Ascending aorta (tissue), 2 donors: Measurements from ENCODE around the gene PAFAH1B1. TPM values are rescaled to one million over a fixed set of nuclear protein-coding genes. Genes with fewer than 3 reads are reported as not detected.

Experiments
- DNase-seq, 2 donors: peaks; one replicate each; pipeline ENCODE4 v3.0.0-alpha.2; 2019; ENCODE audit warnings: low spot score in 2 of 2
- H3K27ac ChIP-seq, 2 donors: fragments of 200-600 bp; sonication (generic); one replicate each; pipeline ENCODE4 v1.5.1; 2016 to 2017; ENCODE audit warnings: mild to moderate bottlenecking in 1 of 2
- H3K27me3 ChIP-seq: fragments of 200-600 bp; sonication (generic); one replicate; pipeline ENCODE4 v1.5.1; 2017
- H3K36me3 ChIP-seq, 2 donors: fragments of 200-600 bp; sonication (generic); one replicate each; pipeline ENCODE4 v1.5.1; 2016
- H3K4me1 ChIP-seq, 2 donors: fragments of 200-600 bp; sonication (generic); one replicate each; pipeline ENCODE4 v1.5.1; 2016 to 2017; ENCODE audit warnings: mild to moderate bottlenecking in 1 of 2
- H3K4me3 ChIP-seq, 2 donors: fragments of 200-600 bp; sonication (generic); one replicate each; pipeline ENCODE4 v1.5.1; 2016 to 2017; ENCODE audit warnings: mild to moderate bottlenecking in 1 of 2
- H3K9me3 ChIP-seq, 2 donors: fragments of 200-600 bp; sonication (generic); one replicate each; pipeline ENCODE4 v1.5.1; 2016
- intact Hi-C: fragments of 100-400 bp; cut with DNase I; formaldehyde crosslinking; loops from one replicate; pipeline ENCODE4 v1.15.1; 2023
- total RNA-seq: library from RNA; depleted of rRNA; stranded (reverse); fragments of >200 nt; gene quantifications from one replicate; pipeline ENCODE4 v1.1.0, GENCODE V29; 2016
- TF ChIP-seq, protein P1 (sequence below), 3 experiments: fragments of 200-600 bp in 2 of 3; fragments of 450-650 bp in 1 of 3; sonication (generic) in 2 of 3; IDR thresholded peaks; one replicate each; pipeline ENCODE4 v1.5.1; 2016 to 2019; ENCODE audit warnings: antibody characterized with exemption in 3 of 3, mild to moderate bottlenecking in 1 of 3, moderate library complexity in 1 of 3

PAFAH1B1 gene
- total RNA-seq, 1 donor from 2014 or later: 29.6 TPM

DNA sequence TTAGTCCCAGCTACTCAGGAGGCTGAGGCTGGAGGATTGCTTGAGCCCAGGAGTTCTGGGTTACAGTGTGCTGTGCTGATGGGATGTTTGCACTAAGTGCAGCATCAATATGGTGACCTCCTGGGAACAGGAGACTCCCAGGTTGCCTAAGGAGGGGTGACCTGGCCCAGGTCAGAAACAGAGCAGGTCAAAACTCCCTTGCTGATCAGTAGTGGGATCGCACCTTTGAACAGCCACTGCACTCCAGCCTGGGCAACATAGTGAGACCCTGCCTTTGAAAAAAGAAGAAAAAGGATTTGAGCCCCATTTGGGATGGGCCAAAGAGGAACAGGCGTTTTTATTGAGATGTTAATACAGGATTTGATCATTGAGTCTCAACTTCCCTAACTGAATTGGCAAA is 87.5 kb downstream of the PAFAH1B1 start:
- DNase-seq: peak in 1 of 2 donors; percentile 25
- intact Hi-C loops: no loop called here
- Histone ChIP-seq H3K9me3 (no peaks in the 10 kb centered on the region), H3K27ac (no peak overlapping the region), H3K27me3 (no peaks in the 10 kb centered on the region), H3K4me3 (no peak overlapping the region), H3K36me3 (peaks cover 44 to 60% of the 10 kb centered on the region in 2 donors), H3K4me1 (no peaks in the 10 kb centered on the region)
- TF ChIP-seq, protein P1, sequence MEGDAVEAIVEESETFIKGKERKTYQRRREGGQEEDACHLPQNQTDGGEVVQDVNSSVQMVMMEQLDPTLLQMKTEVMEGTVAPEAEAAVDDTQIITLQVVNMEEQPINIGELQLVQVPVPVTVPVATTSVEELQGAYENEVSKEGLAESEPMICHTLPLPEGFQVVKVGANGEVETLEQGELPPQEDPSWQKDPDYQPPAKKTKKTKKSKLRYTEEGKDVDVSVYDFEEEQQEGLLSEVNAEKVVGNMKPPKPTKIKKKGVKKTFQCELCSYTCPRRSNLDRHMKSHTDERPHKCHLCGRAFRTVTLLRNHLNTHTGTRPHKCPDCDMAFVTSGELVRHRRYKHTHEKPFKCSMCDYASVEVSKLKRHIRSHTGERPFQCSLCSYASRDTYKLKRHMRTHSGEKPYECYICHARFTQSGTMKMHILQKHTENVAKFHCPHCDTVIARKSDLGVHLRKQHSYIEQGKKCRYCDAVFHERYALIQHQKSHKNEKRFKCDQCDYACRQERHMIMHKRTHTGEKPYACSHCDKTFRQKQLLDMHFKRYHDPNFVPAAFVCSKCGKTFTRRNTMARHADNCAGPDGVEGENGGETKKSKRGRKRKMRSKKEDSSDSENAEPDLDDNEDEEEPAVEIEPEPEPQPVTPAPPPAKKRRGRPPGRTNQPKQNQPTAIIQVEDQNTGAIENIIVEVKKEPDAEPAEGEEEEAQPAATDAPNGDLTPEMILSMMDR (IDR thresholded peaks at IDR 0.05): no peak

DNA sequence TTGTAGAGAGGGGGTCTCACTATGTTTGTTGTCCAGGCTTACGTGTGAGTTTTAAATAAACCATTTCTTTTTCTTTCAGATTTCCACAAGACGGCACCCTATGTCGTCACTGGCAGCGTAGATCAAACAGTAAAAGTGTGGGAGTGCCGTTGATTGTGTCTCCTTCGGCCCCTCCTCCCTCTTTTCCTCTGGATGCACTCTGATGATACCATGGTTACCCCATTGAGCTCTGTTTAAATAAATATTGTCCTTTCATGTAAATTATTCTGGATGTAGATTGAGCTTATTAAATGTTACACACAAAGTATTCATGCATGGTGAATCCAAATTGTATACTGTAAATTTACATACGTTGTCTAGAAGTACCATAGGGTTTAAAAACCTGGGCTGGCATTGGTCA is 88.2 kb downstream of the PAFAH1B1 start:
- H3K27me3 ChIP-seq: no peaks in the 10 kb centered on the region
- intact Hi-C loops: no loop called here
- no peaks in the 10 kb centered on the region for H3K9me3 ChIP-seq
- H3K27ac ChIP-seq: no peak overlapping the region
- no peaks in the 10 kb centered on the region for H3K4me1 ChIP-seq
- H3K4me3 ChIP-seq: no peak overlapping the region
- peaks cover 44 to 60% of the 10 kb centered on the region in 2 donors for H3K36me3 ChIP-seq
- no peak for DNase-seq
- TF ChIP-seq, protein P1 (IDR thresholded peaks at IDR 0.05): no peak

DNA sequence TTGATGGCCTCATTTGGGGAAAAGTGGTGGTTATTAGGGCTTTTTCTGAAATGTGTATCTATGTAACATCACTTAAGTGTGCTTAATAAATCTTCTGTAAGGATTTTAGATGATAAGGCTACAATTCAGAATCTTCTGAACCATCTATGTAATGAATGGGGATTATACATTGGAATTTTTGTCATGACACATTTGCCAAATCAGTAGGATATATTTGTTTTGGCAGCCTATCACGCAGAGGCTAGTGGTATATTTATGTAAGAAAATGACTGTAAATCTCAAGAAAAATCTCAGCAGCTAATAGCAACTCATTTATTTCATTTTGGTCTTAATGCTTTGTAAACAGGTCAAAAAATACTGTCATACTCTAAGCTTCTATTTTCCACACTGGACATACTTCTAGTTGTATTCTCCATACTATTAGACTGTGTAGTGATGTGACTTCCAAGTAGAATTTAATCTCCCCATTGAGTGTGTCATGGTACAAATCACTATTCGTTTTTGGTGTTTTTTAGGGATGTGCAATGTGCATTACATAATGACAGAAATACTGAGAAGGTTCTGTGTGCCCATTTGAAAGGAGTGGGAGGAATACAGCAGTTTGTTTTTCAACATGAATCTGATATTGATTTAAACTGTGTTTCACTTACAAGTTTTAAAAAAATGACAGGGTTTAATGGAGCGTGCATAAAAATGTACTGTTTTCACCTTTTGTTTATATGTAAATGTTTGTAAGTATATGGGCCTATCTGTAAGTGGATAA is 88.9 kb downstream of the PAFAH1B1 start:
- intact Hi-C loops: no loop called here

DNA sequence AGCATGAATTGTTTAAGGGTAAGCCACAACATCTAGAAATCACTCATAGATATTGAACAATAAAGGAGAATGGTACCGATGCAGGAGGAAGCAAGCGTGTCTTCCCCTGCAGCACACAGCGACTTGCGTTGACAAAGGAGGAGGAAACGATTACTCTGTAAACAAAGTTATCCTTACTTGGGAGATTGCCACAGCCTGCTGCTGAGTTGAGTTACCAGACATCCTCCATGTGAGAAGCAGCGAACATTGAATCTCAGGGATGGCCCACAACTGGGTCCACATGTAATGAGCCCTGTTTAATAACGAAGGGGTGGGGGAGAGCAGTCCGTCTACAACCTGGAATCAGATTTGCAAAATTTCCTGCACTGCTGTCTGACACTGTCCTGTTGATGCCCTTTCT is 90.5 kb downstream of the PAFAH1B1 start:
- no peaks in the 10 kb centered on the region for H3K9me3 ChIP-seq
- H3K4me3 ChIP-seq: no peak overlapping the region
- peaks cover 36 to 41% of the 10 kb centered on the region in 2 donors for H3K36me3 ChIP-seq
- TF ChIP-seq, protein P1 (IDR thresholded peaks at IDR 0.05): no peak
- H3K27ac ChIP-seq: no peak overlapping the region
- H3K4me1 ChIP-seq: peaks cover 0 to 8% of the 10 kb centered on the region in 2 donors
- DNase-seq: peak in 1 of 2 donors; percentile 30
- no peaks in the 10 kb centered on the region for H3K27me3 ChIP-seq
- intact Hi-C loops: no loop called here

More for the DNA sequence above, 88.9 kb downstream of the PAFAH1B1 start:
- Histone ChIP-seq H3K27ac (no peak overlapping the region), H3K27me3 (no peaks in the 10 kb centered on the region), H3K9me3 (no peaks in the 10 kb centered on the region), H3K4me1 (peaks cover 0 to 5% of the 10 kb centered on the region in 2 donors), H3K4me3 (no peak overlapping the region), H3K36me3 (peaks cover 44 to 55% of the 10 kb centered on the region in 2 donors)
- no peak for DNase-seq
- TF ChIP-seq, protein P1 (IDR thresholded peaks at IDR 0.05): no peak

DNA sequence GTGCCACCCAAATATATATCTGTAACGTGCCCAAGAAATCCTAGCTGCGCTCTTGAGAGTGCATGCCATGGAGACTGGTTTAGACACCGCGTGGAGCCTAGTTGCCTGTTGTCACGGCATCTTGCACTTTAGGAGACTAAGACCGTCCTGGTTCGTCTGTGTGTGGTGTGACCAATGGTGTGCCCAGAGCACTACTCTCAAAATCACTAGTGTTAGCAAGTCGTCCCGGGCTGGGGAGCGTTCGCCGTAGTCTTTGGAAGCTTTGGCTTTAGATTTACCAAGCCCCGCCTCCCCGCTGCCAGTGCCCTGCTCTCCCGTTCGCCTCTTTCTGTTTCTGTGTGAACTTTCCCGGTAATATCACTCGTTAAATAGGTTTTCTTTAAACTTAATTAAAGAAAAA is 91.1 kb downstream of the PAFAH1B1 start:
- Histone ChIP-seq H3K36me3 (peaks cover 35 to 40% of the 10 kb centered on the region in 2 donors), H3K27ac (no peak overlapping the region), H3K27me3 (no peaks in the 10 kb centered on the region), H3K4me1 (peaks cover 0 to 8% of the 10 kb centered on the region in 2 donors), H3K4me3 (no peak overlapping the region), H3K9me3 (no peaks in the 10 kb centered on the region)
- intact Hi-C loops: no loop called here
- TF ChIP-seq, protein P1 (IDR thresholded peaks at IDR 0.05): no peak
- peak in 1 of 2 donors; percentile 53 for DNase-seq
